HL-60/S4 treated with retinoic acid at 250 ng/mL for 4 days and 3 days (cell line): Measurements from ENCODE around the gene CCR6.

Experiments
- in situ Hi-C: fragments of 300-500 bp; cut with MboI; formaldehyde crosslinking; loops from 2 replicates; pipeline ENCODE4 v1.7.0; 2022; ENCODE audit warnings: low sequenced_read_pairs

The CCR6 gene

GRCh38 chr6:167140589-167141474 is 17.9 kb downstream of the CCR6 start:
- in situ Hi-C loops, result no loop called here

- in situ Hi-C loops, result no loop called here
Measured at GRCh38 chr6:167141667-167142432, 19.0 kb downstream of the CCR6 start.

- in situ Hi-C loops, result no loop called here
Measured at GRCh38 chr6:167142433-167142761, 19.5 kb downstream of the CCR6 start.

- in situ Hi-C loops, result no loop called here
Measured at GRCh38 chr6:167143041-167143440, 20.1 kb downstream of the CCR6 start.

GRCh38 chr6:167145461-167145860 is 22.6 kb downstream of the CCR6 start:
- in situ Hi-C loops, result no loop called here

GRCh38 chr6:167146135-167146534 is 23.2 kb downstream of the CCR6 start:
- in situ Hi-C loops, result no loop called here

GRCh38 chr6:167146977-167147376 is 24.1 kb downstream of the CCR6 start:
- in situ Hi-C loops, result no loop called here

GRCh38 chr6:167148021-167148420 is 25.1 kb downstream of the CCR6 start:
- in situ Hi-C loops, result no loop called here

GRCh38 chr6:167148997-167149396 is 26.1 kb downstream of the CCR6 start:
- in situ Hi-C loops, result no loop called here

- in situ Hi-C loops, result no loop called here
Measured at GRCh38 chr6:167150941-167151549, 28.1 kb downstream of the CCR6 start.

- in situ Hi-C loops, result no loop called here
Measured at GRCh38 chr6:167151648-167152047, 28.8 kb downstream of the CCR6 start.

- in situ Hi-C loops, result no loop called here
Measured at GRCh38 chr6:167152862-167153261, 30.0 kb downstream of the CCR6 start.

GRCh38 chr6:167153521-167153959 is 30.6 kb downstream of the CCR6 start:
- in situ Hi-C loops, result no loop called here

GRCh38 chr6:167154291-167154690 is 31.4 kb downstream of the CCR6 start:
- in situ Hi-C loops, result no loop called here

GRCh38 chr6:167154895-167155294 is 32.0 kb downstream of the CCR6 start:
- in situ Hi-C loops, result no loop called here

GRCh38 chr6:167157414-167157813 is 34.5 kb downstream of the CCR6 start:
- in situ Hi-C loops, result no loop called here

- in situ Hi-C loops, result no loop called here
Measured at GRCh38 chr6:167157863-167158262, 35.0 kb downstream of the CCR6 start, which contains the start of gene GPR31. Gene GPR31 (minus strand): TSS chr6:167157980. CDS start chr6:167157831, 149 bp downstream.

- in situ Hi-C loops, result no loop called here
Measured at GRCh38 chr6:167161851-167162467, 39.1 kb downstream of the CCR6 start.

GRCh38 chr6:167162591-167162990 is 39.7 kb downstream of the CCR6 start:
- in situ Hi-C loops, result no loop called here

- in situ Hi-C loops, result no loop called here
Measured at GRCh38 chr6:167163476-167164011, 40.6 kb downstream of the CCR6 start.

- in situ Hi-C loops, result no loop called here
Measured at GRCh38 chr6:167164261-167164660, 41.4 kb downstream of the CCR6 start.
